Keratinocyte (primary cell): ENCODE results near the gene AKNA.
"Not testable (repeated sequence)": the region's sequence is repeated elsewhere in the genome, so short reads cannot be mapped to it uniquely, and the experiment has no call there.

ENCODE experiments used
- CTCF ChIP-seq, 3 experiments: IDR thresholded peaks in 1 of 3; conservative IDR thresholded peaks in 1 of 3; optimal IDR thresholded peaks in 1 of 3; 2 replicates in 2 of 3; 3 replicates in 1 of 3; pipeline versions ENCODE3 to v1.5.1; 2011; ENCODE audit warnings: low read length in 3 of 3, mild to moderate bottlenecking in 3 of 3, moderate library complexity in 2 of 3, control low read depth in 1 of 3, inconsistent platforms in 1 of 3; ENCODE audit not compliant: insufficient read depth in 2 of 3; ENCODE audit errors: extremely low read depth in 1 of 3
- EZH2 ChIP-seq: IDR thresholded peaks from one replicate; pipeline ENCODE4 v1.6.1; 2012; ENCODE audit warnings: inconsistent platforms, mild to moderate bottlenecking, low read length, moderate library complexity

- not testable (repeated sequence) for TF ChIP-seq CTCF (optimal IDR thresholded peaks at IDR 0.05 in 1 of 3, IDR thresholded peaks at IDR 0.05 in 1 of 3, conservative IDR thresholded peaks at IDR 0.05 in 1 of 3; ENCODE audit: extremely low read depth in 1 of 3, insufficient read depth in 2 of 3, low read length in 3 of 3); EZH2
These were observed 63.9 kb downstream of the AKNA start for GRCh38 chr9:114323849-114324248.
